GM12874 (cell line): ENCODE results near the gene NDUFB6.
A peak's percentile ranks its signal among the peaks of the same experiment; 100 is the strongest.

Experiments used
- CTCF ChIP-seq: IDR thresholded peaks from 2 replicates; pipeline ENCODE4 v1.5.1; 2011; ENCODE audit warnings: low read depth, mild to moderate bottlenecking, control low read depth, low read length, moderate library complexity; ENCODE audit not compliant: insufficient read depth

Gene NDUFB6

GRCh38 chr9:32550150-32550561 is 22.8 kb downstream of the NDUFB6 start:
- no peak for TF ChIP-seq CTCF

- no peak for TF ChIP-seq CTCF
Measured at GRCh38 chr9:32545884-32546283, 27.1 kb downstream of the NDUFB6 start.

DNA sequence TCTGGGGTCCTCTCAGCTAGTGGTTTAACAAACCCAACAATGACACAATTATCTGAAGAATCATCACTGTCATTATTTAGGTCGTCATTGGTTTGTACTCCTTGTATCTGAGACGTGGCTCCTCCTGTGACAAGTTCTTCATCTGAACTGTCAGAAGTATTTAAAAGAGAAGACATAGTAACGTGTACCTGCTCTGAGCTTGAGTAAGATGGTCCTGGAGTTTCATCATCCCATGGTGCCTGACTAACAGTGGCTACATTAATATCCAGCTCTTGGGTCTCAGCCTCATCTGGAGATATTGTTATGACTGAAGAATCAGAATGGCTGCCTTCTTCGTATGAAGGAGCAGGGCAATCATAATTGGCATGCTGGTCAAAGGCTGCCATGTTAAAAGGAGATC is 29.9 kb downstream of the NDUFB6 start:
- TF ChIP-seq CTCF, result no peak

DNA sequence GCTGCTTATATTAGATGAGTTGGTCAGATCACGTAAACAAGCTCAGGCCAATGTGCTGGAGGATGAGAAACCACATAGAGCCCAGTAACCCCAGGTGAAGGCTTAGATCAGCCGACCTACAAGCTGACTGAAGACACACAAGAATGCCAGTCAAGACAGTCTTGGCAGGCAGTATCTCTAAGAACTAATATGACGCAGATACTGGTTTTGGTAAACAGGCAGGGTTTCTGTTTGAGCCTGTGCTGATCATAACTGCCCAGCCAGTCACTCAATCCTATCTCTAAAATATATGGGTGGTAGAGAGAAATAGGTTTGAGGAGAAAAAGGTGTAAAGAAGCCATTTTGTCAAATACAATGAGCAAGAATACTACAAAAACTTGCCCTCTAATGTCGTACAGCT is 39.1 kb downstream of the NDUFB6 start:
- no peak for TF ChIP-seq CTCF

DNA sequence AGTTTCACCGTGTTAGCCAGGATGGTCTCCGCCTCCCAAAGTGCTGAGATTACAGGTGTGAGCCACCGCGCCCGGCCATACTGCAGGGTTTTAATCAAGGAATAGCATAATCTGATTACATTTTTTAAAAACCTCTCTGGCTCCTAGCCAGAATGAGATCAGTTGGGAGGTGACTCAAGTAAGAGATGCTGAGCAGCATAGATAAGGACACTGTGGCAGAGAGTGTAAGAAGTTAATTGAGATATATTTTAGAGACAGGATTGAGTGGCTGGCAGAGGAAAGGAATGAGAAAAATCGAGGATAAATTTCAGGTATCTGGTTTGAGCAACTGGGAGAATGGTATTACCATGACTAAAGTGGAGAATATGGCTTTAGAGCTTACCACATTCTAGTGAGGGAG is 39.6 kb downstream of the NDUFB6 start:
- no peak for TF ChIP-seq CTCF

DNA sequence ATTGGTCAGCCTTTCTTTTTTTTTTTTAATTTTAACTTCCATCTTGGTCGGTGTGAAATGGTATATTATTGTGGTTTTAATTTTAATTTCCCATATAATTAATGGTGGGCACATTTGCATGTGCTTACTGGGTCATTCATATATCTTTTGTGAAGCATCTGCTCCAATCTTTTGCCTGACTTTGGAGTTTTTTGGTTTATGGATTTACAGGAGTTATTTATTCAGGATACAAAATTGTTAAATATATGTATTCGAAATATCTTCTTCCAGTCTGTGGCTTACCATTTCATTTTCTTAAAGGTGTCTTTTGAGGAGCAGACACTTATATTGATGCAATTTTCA is 46.3 kb downstream of the NDUFB6 start:
- no peak for TF ChIP-seq CTCF

DNA sequence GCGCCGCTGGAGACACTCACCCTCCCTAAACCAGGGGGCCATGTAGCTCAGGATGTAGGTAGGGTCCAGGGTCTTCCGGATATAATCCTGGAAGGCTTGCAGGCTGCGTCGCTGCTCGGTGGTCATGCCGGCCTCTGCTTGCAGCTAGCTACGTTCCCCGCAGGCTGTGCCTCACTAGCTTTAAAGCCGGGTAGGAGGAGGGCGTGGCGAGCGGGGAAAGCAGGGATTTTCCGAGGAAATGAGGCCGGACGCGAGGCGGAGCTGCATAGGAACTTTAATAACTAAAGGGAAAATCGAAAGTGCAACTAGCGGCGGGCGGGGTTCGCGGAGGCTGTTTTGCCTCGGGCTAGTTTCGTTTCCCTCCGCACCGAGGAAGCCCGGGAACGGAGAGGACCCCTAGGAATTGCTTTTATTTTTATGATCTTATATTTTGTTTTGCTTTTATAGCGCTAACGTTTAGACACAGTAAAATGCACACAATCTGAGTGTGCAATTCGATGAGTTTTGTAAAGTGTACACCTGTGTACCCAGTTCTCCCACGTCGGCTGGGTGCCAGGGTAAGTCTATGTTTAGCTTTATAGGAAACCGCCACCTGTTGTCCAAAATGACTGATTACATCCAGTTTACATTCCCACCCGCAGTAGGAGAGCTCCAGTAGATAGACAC is 46.8 kb downstream of the NDUFB6 start, which contains the start of gene RIGI:
Gene RIGI, minus strand, starts transcription at position 156 of the 666 bp plus-strand sequence. Its CDS starts 30 bp downstream, at position 126.
- peak; percentile 27; the same call in 1 of the 2 replicates for TF ChIP-seq CTCF
